Stimulated activated CD8-positive, alpha-beta memory T cell treated with anti-CD3 and anti-CD28 coated beads, Interleukin-4, amount 100 ng/mL, for 1 hour (primary cell): ENCODE data around the gene SMARCD1.
"Not testable (repeated sequence)": the region's sequence is repeated elsewhere in the genome, so short reads cannot be mapped to it uniquely, and the experiment has no call there.

Source experiments
- DNase-seq, 2 donors: peaks; one replicate each; pipeline ENCODE4 v3.0.0-alpha.2; 2020; ENCODE audit warnings: low read depth in 2 of 2, low spot score in 1 of 2

Gene SMARCD1

GRCh38 chr12:50132505-50133135 is 47.5 kb downstream of the SMARCD1 start:
- DNase-seq: no peak

DNA sequence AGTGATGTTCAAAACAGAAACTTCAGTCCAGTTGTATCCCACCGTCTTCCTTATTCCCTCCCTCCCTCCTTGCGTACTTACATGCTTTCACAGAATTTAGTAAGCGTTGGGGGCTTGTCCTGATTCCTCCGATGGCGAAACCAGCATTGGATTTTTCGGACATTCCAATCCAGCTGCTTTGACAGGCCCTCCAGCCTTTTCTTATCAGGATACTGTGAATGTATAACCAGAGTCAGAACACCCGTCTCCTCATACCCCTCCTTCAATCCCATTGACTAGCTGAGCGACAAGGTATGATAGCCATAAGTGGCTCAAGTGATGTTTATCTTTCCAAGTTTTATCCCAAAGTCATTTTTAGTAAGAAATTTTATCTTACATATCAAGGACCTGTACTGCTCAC is 57.9 kb downstream of the SMARCD1 start:
- DNase-seq: no peak

- no peak for DNase-seq
These were observed 60.3 kb downstream of the SMARCD1 start for GRCh38 chr12:50145439-50145838.

DNA sequence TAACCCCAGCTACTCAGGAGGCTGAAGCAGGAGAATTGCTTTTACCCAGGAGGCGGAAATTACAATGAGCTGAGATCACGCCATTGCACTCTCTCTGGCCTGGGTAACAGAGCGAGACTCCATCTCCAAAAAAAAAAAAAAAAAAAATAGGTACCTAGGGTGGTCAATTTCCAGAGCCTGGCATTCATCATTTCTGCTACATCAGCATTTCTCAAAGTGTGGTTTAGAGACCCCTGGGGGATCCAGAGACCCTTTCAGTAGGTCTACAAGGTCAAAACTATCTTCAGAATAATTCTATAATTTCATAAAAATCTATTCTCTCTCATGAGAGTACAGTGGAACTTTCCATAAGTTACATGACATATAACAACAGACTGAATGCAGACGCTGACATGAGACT is 62.1 kb downstream of the SMARCD1 start:
- DNase-seq: no peak

- not testable (repeated sequence) for DNase-seq
These were observed 62.9 kb downstream of the SMARCD1 start for GRCh38 chr12:50148011-50148410.

- no peak for DNase-seq
These were observed 64.2 kb downstream of the SMARCD1 start for GRCh38 chr12:50149311-50149710.
